IPS-20b (cell line): ENCODE measurements around the gene ADAM12.

Experiments used
- H3K27ac ChIP-seq: one replicate; pipeline ENCODE4 v1.5.1; 2013; ENCODE audit warnings: low read length
- H3K27me3 ChIP-seq: 2 replicates; pipeline ENCODE4 v1.6.1; 2013; ENCODE audit warnings: mild to moderate bottlenecking, low read length, inconsistent platforms; ENCODE audit not compliant: insufficient read depth
- H3K36me3 ChIP-seq: 2 replicates; pipeline ENCODE4 v1.6.1; 2013; ENCODE audit warnings: low read depth, mild to moderate bottlenecking, inconsistent platforms, low read length, moderate library complexity; ENCODE audit not compliant: insufficient read depth
- H3K4me1 ChIP-seq: 2 replicates; pipeline ENCODE4 v1.6.1; 2013; ENCODE audit warnings: mild to moderate bottlenecking, control low read depth, inconsistent platforms, low read length, moderate library complexity; ENCODE audit not compliant: insufficient read depth
- H3K4me3 ChIP-seq: 2 replicates; pipeline ENCODE4 v1.5.1; 2013; ENCODE audit warnings: mild to moderate bottlenecking, low read length, inconsistent platforms
- H3K9ac ChIP-seq: 2 replicates; pipeline ENCODE4 v1.6.1; 2013; ENCODE audit warnings: low read depth, mild to moderate bottlenecking, inconsistent platforms, low read length, moderate library complexity
- H3K9me3 ChIP-seq: 2 replicates; pipeline ENCODE4 v1.6.1; 2013; ENCODE audit warnings: mild to moderate bottlenecking, low read depth, low read length, inconsistent platforms; ENCODE audit not compliant: insufficient read depth

ADAM12 gene

DNA sequence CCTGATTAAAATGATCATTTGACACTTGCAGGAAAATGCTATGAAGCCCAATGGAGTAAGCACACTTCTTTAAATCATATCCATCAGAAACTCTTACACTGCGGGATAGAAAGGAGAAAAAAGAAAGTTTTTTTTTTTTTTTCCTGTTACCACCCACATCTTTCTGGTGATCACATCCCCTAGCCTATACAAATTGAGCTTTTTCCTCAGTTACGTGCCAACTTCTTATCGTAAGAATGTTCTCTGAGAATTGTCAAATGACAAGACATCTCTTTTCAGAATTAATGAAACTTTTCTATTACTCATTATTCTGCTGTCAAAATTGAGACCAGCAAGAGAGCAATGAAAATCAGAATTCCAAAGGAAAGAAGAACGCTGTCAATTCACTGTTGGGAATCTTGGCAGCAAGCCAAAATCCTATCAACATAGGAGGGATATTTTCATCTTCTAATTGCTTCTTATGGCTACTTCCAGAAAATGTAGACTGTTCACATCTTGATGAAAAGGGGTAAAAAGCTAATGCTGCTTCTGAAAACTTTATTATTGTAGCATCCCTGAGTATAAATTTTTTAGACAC, 179.5 kb downstream of the ADAM12 start:
- Histone ChIP-seq H3K27ac (no peak overlapping the region), H3K36me3 (no peaks in the 10 kb centered on the region), H3K27me3 (no peaks in the 10 kb centered on the region), H3K9me3 (no peaks in the 10 kb centered on the region), H3K4me1 (no peaks in the 10 kb centered on the region), H3K9ac (no peak overlapping the region), H3K4me3 (no peak overlapping the region)

GRCh38 chr10:126207851-126208250, 180.4 kb downstream of the ADAM12 start:
- H3K9ac ChIP-seq, result no peak overlapping the region
- no peak overlapping the region for H3K27ac ChIP-seq
- H3K27me3 ChIP-seq, result no peaks in the 10 kb centered on the region
- H3K36me3 ChIP-seq, result no peaks in the 10 kb centered on the region
- H3K4me3 ChIP-seq, result no peak overlapping the region
- H3K4me1 ChIP-seq, result no peaks in the 10 kb centered on the region
- no peaks in the 10 kb centered on the region for H3K9me3 ChIP-seq

- no peaks in the 10 kb centered on the region for H3K36me3 ChIP-seq
- H3K27ac ChIP-seq, result no peak overlapping the region
- H3K9ac ChIP-seq, result no peak overlapping the region
- H3K4me3 ChIP-seq, result no peak overlapping the region
- H3K9me3 ChIP-seq, result no peaks in the 10 kb centered on the region
- no peaks in the 10 kb centered on the region for H3K27me3 ChIP-seq
- H3K4me1 ChIP-seq, result no peaks in the 10 kb centered on the region
These were observed 180.9 kb downstream of the ADAM12 start for GRCh38 chr10:126207313-126207771.

DNA sequence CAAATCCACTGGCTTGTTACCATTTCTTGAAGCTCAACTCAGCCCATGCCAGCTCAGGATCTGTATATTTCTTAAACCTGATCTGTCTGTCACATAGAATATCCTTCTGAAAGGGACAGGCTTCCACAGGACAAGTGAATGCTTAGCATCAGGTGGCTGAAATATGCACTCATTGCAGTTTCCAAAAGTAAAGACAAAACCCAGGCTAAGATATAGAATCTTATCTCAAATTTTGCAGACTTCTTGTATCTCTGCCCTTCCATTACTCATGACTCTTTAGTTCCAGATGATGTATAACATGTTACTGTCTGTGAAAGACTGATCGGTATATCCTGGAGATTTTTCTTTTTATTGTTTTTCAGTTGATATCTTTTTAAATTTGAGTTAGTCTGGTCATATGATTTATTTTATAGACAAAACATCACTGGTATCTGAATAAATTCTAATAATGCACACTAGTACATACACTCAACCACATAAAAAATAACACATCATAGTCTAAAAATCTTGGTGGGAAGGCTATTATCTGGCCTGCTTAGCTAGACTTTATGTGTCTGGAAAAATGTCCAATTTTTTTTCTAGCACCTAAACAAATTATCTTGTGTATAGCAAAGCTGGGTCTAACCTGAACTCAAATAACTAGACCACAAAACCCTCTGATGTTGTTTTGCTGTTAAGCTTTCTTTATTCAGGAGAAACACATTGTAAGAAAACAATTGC, 182.6 kb downstream of the ADAM12 start:
- Histone ChIP-seq H3K27ac (no peak overlapping the region), H3K4me1 (no peaks in the 10 kb centered on the region), H3K4me3 (no peak overlapping the region), H3K9ac (no peak overlapping the region), H3K9me3 (no peaks in the 10 kb centered on the region), H3K36me3 (no peaks in the 10 kb centered on the region), H3K27me3 (no peaks in the 10 kb centered on the region)

- no peak overlapping the region for H3K27ac ChIP-seq
- no peaks in the 10 kb centered on the region for H3K27me3 ChIP-seq
- no peak overlapping the region for H3K4me3 ChIP-seq
- H3K36me3 ChIP-seq, result no peaks in the 10 kb centered on the region
- H3K4me1 ChIP-seq, result no peaks in the 10 kb centered on the region
- no peak overlapping the region for H3K9ac ChIP-seq
- H3K9me3 ChIP-seq, result no peaks in the 10 kb centered on the region
These were observed 184.0 kb downstream of the ADAM12 start for GRCh38 chr10:126204320-126204719.

DNA sequence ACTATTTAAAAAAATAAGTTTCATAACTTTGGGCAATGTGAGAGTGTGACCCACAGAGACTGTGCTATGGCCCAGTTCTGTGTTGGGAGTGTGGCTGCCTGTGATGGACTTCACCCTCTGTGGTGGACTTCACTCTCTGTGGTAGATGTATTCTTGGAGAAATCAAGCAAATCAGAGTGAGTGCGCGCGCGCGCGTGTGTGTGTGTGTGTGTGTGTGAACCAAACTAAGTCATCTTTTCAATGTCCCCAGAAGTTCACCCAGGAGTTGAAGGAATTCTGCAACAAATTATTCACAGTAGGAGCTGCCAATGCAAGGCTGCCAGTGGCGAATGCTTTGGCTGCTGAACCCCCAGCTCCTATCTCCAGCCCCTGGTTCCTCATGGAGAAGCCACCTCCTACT, 184.5 kb downstream of the ADAM12 start:
- no peaks in the 10 kb centered on the region for H3K36me3 ChIP-seq
- H3K27me3 ChIP-seq, result no peaks in the 10 kb centered on the region
- no peak overlapping the region for H3K4me3 ChIP-seq
- no peaks in the 10 kb centered on the region for H3K4me1 ChIP-seq
- H3K9me3 ChIP-seq, result no peaks in the 10 kb centered on the region
- no peak overlapping the region for H3K27ac ChIP-seq
- no peak overlapping the region for H3K9ac ChIP-seq

DNA sequence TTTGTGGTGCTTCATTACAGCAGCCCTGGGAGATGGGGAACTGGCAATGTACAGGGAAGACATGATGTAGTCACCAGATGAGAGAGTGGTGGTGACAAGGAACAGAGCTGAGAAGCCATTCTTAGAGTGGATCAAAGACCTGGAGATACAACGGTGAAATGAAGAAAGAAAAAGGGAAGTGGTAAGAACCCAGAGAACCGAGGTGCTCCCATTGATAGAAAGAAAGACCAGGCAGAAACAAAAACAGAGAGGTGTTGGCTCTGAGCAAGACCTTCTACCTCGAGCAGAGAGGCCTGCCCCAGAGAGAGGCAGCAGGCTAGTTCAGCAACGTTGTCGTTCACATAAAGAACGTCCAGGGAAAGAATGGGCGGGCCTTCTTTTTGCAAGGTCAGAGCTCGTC, 186.7 kb downstream of the ADAM12 start:
- Histone ChIP-seq H3K9ac (no peak overlapping the region), H3K4me3 (no peak overlapping the region), H3K27ac (no peak overlapping the region), H3K4me1 (no peaks in the 10 kb centered on the region), H3K36me3 (no peaks in the 10 kb centered on the region), H3K27me3 (no peaks in the 10 kb centered on the region), H3K9me3 (no peaks in the 10 kb centered on the region)

DNA sequence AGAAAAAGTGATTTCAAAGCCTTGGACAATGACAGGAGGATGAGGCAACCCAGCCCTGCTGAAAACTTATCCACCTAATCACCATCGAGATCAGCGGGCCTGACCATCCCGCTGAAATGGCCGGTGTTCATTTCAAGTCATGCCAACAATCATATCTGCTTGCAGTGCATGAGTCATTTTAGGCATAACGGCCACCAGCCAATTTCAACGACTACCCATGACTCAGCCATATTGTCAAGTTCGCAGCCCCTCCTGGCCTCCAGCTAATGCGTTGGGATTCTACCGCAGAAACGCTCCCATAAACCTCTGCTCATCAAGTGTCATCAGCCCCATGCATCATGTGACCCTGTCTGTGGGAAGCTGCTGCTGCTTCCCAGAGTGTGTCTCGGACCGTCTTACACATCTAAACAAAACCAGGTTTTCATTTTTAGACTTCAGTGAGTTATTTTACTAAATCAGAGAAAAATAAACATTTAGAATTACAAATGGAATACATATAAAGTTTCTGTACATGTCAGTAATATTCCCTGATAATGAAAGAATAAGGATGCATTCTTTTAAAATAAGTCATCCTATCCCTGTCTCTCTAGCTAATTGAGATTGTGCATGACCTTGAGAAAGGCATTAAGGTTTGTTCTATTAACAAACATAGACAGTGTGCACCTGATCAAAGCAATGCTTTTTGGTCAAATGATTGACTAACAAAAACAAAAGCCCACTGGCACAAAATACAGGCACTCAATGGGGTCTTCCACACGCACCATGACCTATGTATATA, 188.9 kb downstream of the ADAM12 start:
- Histone ChIP-seq H3K27me3 (no peaks in the 10 kb centered on the region), H3K36me3 (no peaks in the 10 kb centered on the region), H3K9ac (no peak overlapping the region), H3K27ac (no peak overlapping the region), H3K4me1 (no peaks in the 10 kb centered on the region), H3K9me3 (no peaks in the 10 kb centered on the region), H3K4me3 (no peak overlapping the region)

- no peaks in the 10 kb centered on the region for H3K4me1 ChIP-seq
- no peaks in the 10 kb centered on the region for H3K27me3 ChIP-seq
- H3K36me3 ChIP-seq, result no peaks in the 10 kb centered on the region
- no peak overlapping the region for H3K4me3 ChIP-seq
- H3K9ac ChIP-seq, result no peak overlapping the region
- no peak overlapping the region for H3K27ac ChIP-seq
- H3K9me3 ChIP-seq, result no peaks in the 10 kb centered on the region
These were observed 189.6 kb downstream of the ADAM12 start for GRCh38 chr10:126198681-126199080.

DNA sequence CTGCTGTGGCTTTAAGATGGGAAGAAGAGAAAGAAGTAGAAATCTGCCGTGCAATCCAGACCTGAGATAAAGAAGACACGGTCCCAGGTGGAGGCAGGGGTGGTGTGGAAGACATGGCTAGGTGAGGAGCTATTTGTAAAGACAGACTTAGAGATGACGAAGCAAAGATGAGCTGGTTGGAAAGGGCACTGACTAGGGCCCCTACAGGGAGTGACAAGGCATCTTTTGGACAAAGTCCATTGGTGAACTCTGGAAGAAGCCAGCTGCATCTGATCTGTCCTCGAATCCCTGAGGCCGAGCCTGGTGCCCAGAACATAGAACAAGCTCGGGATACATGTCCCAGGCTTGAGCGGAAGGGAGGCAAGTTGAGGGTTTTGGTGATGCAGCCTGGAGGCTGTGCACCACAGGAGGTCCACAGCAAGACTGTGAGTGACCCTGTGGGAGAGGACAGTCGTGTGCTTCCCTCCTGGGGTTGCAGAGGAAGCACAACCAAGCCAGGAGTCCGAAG, 191.2 kb downstream of the ADAM12 start:
- no peaks in the 10 kb centered on the region for H3K9me3 ChIP-seq
- H3K27ac ChIP-seq, result no peak overlapping the region
- no peaks in the 10 kb centered on the region for H3K36me3 ChIP-seq
- H3K9ac ChIP-seq, result no peak overlapping the region
- H3K27me3 ChIP-seq, result no peaks in the 10 kb centered on the region
- no peak overlapping the region for H3K4me3 ChIP-seq
- no peaks in the 10 kb centered on the region for H3K4me1 ChIP-seq

DNA sequence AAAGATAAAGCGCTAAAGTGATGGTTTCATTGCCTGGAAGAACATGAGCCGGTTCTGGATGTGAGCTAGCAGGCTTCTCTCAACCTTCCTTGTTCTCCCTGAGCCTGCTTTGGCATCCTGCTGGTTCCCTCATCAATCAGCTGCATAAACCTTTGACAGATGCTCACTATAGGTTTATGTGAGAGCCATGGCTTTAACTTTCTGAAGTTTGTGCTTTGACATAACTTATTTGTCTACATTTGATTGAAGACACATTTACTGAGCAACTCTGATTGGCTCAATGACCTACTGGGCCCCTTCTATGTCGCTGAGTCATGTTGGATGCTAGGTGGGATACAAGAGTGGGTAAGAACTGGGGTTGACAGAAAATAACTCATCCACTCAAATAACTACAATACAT, 192.0 kb downstream of the ADAM12 start:
- Histone ChIP-seq H3K36me3 (no peaks in the 10 kb centered on the region), H3K9me3 (no peaks in the 10 kb centered on the region), H3K9ac (no peak overlapping the region), H3K27ac (no peak overlapping the region), H3K27me3 (no peaks in the 10 kb centered on the region), H3K4me1 (no peaks in the 10 kb centered on the region), H3K4me3 (no peak overlapping the region)

DNA sequence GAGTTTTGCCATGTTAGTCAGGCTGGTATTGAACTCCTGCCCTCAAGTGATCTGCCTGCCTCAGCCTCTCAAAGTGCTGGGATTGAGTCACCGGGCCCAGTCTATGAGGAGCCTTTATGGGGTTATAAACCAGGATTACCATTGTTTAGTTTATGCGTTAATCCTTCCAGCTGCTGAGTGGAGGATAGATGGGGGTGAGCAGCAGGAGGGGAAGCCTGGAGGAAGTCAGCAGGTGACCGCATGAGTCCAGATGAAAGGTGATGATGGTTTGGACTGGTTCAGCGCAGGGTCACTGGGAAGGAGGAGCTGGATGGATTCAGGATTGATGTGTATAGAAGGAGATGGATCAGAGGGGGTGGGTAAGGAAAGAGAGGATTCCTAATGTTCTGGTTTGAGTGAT, 197.1 kb downstream of the ADAM12 start:
- Histone ChIP-seq H3K27ac (no peak overlapping the region), H3K9me3 (no peaks in the 10 kb centered on the region), H3K9ac (no peak overlapping the region), H3K4me3 (no peak overlapping the region), H3K4me1 (no peaks in the 10 kb centered on the region), H3K27me3 (no peaks in the 10 kb centered on the region), H3K36me3 (no peaks in the 10 kb centered on the region)
